ENCODE measurements around the gene RPL29.
"Not testable (repeated sequence)": the region's sequence is repeated elsewhere in the genome, so short reads cannot be mapped to it uniquely, and the experiment has no call there.

Gene RPL29

GRCh38 chr3:51995346-51996163 is at the start of gene RPL29:
RPL29 (minus strand) TSS chr3:51995895; CDS start chr3:51995461, 434 bp downstream.
- peak; percentile 45 for DNase-seq

DNA sequence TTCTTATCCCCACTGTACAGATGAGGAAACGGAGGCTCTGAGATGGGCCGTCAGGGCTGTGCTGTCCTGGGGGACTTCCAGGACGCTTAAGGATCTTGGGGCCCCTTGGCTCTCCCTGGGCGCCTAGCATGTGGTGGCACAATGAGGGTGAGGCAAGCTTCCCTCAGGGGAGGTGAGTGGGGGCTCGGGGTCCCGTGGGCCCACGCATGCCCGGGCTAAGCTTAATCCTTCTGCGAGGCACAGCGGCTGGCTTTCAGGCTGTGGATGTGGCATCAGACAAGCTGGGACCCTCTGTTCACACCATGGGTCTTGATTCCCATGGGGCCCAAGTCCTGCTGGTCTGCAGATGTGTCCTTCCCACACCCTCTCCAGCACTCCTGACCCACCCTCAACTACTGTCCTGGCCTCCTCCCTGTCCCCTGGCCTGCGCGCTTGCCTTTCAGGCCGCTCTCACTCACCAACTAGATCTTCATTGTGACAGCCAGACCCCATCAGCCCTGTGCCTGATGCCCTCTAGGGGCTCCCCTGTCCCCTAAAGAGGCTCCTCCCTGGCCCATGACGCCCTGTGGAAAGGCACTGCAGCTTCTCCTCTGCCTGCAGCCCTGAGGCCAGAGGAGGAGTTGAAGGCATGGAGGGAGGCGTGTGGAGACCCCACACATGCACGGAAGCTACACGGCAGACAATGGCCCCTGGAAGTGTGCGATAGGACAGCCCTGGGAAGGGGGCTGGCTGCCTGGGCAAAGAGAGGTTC is 49.3 kb upstream of the RPL29 start:
- no peak for DNase-seq

GRCh38 chr3:52043750-52044149 is 48.1 kb upstream of the RPL29 start:
- DNase-seq: no peak

- not testable (repeated sequence) for DNase-seq
Observed at GRCh38 chr3:52043039-52043438, 47.3 kb upstream of the RPL29 start.

DNA sequence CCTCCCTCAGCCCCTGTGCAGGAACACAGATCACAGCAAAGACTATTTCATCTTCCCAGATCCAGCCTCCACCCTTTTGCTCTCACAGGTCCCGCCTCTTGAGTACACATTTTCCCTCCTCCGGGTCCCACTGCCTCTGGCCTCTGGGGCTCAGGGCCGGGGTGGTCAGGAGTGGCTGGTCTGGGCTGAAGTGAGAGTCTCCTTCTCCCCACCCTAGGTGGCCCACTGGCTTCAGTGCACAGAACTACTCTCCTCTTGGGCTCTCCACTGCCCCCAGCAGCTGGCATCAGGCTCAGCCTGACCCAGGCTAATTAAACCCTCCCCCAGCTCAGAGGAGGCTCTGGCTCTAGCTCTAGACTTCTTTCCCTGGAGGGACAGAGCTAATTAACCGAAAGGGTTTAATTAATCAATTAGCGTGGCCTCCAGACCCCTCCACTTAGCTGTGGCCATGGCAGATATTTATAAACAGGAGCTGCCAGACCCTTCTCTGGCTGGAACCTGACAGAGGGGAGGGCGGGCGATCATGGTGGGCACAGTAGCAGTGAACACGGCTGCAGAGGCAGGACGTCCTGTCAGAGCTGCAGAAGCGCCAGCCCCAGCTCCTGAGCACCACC is 45.5 kb upstream of the RPL29 start:
- no peak for DNase-seq

GRCh38 chr3:52040600-52040999 is 44.9 kb upstream of the RPL29 start:
- DNase-seq: no peak

DNA sequence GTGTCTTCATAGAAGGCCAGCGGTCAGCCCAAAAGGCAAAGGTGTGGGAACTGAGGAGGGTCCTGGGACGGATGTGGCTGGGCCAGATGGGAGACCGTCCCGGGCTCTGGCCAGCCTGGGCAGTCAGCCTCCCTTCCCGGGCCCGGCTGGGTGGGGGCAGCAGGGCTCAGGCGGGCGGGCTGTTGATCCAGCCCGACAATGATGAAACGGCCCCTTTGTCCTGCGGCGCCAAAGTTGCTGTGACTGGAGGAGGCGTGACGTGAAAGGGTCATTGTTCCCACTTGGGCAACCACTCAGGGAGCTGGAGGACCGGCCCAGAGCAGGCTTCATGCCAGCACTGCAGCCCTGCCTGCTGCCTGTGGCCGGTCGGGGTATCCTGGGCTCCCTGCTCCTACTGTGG is 44.2 kb upstream of the RPL29 start:
- DNase-seq: peak; percentile 16

DNA sequence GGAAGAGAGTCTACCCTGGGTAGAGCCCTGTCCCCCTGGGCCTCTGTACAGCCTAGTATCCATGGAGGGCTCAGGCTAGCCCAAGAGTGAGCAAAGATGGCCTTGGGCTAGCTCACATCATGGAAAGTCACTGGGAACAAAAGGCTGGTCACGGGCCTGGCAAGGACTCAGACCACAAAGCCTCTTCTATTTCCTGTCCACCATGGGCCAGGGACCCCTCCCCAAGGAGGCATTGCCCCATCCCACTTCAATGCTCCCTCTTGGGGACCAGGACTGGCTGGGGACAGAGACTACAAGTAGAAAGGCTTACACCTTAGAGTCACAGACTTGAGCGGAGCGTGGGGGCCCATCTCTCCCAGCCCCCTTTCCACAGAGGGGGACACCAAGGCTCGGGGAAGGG is 43.7 kb upstream of the RPL29 start:
- DNase-seq: no peak

- no peak for DNase-seq
Observed at GRCh38 chr3:52038227-52038626, 42.5 kb upstream of the RPL29 start.

DNA sequence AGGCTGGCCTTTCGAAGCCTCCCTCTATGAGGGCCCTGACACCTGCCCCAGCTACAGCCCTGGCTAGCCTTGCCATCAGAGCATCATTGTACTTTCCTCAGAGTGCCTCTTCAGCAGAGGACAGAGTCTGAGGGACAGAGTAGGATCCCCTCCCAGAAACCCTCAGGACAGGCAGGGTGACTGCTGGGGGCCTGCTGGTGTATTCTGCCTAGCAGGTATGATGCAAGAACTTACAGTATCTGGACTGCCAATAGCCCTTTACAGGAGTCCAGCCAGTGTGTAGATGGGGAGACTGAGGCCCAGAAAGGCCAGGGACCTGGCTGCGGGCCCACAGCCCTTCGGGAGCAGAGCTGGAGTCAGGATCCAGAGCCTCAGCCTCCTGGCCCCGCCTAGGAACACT is 41.6 kb upstream of the RPL29 start:
- DNase-seq: no peak

GRCh38 chr3:52036829-52037228 is 41.1 kb upstream of the RPL29 start:
- DNase-seq: no peak

DNA sequence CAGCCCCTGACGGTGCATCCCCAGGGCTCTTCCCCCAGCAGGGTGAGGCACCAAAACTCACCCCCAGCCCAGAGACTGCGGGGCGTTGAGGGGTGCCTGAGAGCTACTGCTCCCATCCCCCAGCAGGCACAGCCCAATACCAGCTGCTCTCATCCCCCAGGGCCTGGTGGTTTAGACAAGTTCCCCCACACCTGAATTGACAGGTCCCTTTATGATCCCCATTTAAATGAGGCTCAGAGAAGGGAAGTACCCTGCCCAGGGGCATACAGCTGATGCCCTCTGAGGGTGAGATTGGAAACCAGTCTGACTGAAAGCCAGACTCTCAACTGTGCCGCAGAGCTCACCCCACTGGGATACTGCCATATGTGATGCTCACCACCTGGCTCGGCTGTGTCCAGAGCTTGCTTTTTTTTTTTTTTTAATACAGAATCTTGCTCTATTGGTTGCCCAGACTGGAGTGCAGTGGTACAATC is 40.6 kb upstream of the RPL29 start:
- no peak for DNase-seq

DNA sequence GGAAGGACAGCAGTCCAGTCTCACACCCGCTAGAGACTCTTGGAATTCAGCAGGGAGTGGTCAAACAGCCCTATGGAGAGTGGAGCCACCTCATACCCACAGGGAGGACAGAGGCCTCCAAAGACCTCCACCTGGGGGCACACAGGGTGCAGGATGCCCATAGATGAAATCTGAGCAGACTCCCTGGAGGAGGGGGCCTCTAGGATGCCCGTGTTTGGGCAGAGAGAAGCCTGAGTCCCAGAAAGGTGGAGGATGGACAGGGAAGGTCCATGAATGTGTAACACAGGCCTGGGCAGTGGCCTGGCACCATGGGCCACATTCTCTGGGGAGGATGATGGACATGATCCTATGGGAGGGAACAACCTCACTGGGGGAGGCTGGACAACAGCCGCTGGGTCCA is 39.0 kb upstream of the RPL29 start:
- no peak for DNase-seq

GRCh38 chr3:52034212-52034611 is 38.5 kb upstream of the RPL29 start:
- DNase-seq: no peak

- DNase-seq: not testable (repeated sequence)
Observed at GRCh38 chr3:52033748-52034147, 38.1 kb upstream of the RPL29 start.

GRCh38 chr3:52032702-52033408 is 37.2 kb upstream of the RPL29 start:
- no peak for DNase-seq

DNA sequence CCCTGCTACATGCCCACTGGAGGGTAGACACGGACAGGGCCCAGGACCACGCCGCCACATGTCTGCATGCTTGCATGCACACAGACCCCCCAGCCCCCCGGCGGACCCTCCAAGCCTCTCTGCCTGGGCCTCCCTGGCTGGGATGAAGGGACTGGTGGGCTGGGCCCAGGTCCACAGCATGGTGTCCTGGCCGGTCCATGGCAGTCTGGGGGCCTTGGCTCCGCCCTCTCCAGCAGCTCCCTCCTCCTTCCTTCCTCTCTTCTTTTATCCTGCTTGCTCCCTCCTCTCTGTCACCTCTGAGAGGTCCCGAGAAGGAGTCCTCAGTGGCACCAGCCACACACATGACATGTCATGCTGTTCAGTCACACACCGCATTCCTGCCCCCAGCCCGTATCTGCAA is 36.2 kb upstream of the RPL29 start:
- DNase-seq: no peak

DNA sequence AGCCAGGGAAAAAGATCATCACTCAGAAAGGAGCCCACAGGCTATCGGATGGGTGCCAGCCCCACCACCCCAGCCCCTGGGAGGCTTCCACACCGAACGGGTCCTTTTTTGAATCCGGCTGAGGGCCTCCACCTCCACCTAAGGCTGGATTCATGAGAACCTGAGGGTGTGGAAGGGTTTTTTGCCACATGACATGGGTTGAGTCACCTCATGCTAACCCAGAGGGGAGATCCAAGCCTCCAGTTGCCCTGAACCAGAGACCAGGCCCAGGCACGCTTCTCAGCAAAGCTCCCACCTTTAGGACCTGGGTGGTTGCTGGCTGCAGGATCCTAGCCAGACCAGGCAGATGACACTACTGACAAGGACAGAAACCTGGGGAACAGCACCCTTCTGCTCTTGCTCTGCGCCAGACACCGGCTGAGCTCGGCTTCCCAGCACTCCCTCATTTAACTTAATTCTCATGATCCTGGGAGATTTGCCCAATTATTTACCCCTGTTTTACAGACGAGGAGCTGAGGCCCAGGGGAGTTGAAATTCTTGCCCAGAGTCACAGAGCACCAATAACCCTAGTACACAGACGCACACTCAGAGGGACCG is 35.1 kb upstream of the RPL29 start:
- DNase-seq: no peak

DNA sequence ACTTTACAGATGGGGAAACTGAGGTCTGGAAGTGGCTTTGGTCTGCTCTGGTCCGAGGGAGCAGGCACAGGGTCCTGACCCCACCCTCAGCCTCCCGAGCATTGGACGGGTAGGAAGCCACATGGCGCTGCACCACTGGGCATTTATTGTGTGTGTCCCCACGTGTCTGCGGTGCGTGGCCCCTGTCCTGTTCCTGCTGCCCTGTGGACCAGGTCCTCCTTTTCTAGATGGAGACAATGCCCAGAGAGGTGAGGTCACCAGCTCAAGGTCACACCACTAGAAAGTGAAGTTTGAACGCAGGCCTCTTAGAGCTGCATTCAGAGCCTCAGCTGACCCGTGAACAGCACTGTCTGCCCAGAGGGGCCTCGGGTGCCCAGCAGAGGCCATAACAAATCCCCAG is 33.8 kb upstream of the RPL29 start:
- DNase-seq: no peak

GRCh38 chr3:52029053-52029452 is 33.4 kb upstream of the RPL29 start:
- no peak for DNase-seq

DNA sequence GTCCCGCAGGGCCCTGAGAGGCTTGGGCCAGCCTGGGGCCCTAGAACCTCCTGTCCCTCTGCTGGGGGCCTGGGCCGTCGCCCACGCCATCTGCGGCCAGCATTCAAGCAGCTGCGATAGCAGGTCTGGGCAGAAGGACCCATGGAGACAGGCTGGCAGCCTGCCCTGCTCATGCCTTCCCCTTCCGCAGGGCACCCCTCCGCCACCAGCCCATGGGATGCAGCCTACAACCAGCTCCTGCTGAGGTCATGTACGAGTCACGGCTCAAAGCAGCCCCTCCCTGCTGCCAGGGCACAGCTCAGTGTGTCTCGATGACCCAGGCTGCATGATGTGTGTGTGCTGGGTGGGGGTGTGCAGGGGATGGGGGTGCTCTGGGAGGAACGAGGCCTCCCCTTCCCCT is 32.9 kb upstream of the RPL29 start:
- DNase-seq: no peak

DNA sequence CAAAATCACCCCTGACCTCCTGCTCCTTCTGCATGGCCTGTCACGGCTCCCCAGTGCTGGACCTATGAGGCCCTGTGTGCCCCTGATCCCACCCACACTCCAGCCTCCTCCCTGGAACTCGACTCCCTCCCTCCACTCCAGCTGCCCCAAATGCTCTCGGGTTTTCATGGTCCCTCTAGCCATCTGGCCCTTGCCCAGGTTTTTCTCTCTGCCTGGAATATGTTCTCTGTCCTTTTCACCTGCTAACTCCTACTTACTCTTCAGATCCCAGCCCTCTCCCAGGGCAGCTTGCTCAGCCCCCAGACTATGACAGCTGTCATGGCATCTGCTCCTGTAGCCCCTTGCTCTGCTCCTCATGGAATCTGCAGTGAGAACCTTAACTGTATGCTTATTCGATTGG is 30.3 kb upstream of the RPL29 start:
- no peak for DNase-seq

- DNase-seq: no peak
Observed at GRCh38 chr3:52025453-52025852, 29.8 kb upstream of the RPL29 start.
